MM.1S (cell line): ENCODE measurements around the gene PSMB5.

Source experiments
- DNase-seq: peaks from one replicate; pipeline ENCODE4 v3.0.0-alpha.2; 2015
- H2AFZ ChIP-seq: fragments of 300-600 bp; sonication (generic); 2 replicates; pipeline ENCODE4 v1.6.0; 2016; ENCODE audit warnings: antibody characterized with exemption, low read length
- H3F3A ChIP-seq: fragments of 300-600 bp; sonication (generic); 2 replicates; pipeline ENCODE4 v1.6.1; 2016; ENCODE audit warnings: mild to moderate bottlenecking, antibody characterized with exemption, low read length, moderate library complexity, mixed read lengths; ENCODE audit not compliant: insufficient read depth
- H3K27ac ChIP-seq: fragments of 300-600 bp; sonication (generic); 2 replicates; pipeline ENCODE4 v1.5.1; 2016; ENCODE audit warnings: mild to moderate bottlenecking, low read length
- H3K27me3 ChIP-seq: fragments of 300-600 bp; sonication (generic); replicated peaks from 2 replicates; pipeline ENCODE4 v1.6.0; 2016; ENCODE audit warnings: low read length; ENCODE audit not compliant: insufficient read depth
- H3K36me3 ChIP-seq: fragments of 300-600 bp; sonication (generic); replicated peaks from 2 replicates; pipeline ENCODE4 v1.6.1; 2016; ENCODE audit warnings: mild to moderate bottlenecking, low read length, mixed read lengths; ENCODE audit not compliant: insufficient read depth
- H3K4me1 ChIP-seq: fragments of 300-600 bp; sonication (generic); 2 replicates; pipeline ENCODE4 v1.6.1; 2016; ENCODE audit warnings: low read length, mixed read lengths
- H3K4me2 ChIP-seq: fragments of 300-600 bp; sonication (generic); 2 replicates; pipeline ENCODE4 v1.6.0; 2016; ENCODE audit warnings: low read depth, low read length
- H3K4me3 ChIP-seq: fragments of 300-600 bp; sonication (generic); 2 replicates; pipeline ENCODE4 v1.5.1; 2016; ENCODE audit warnings: low read length, mixed read lengths
- H3K79me2 ChIP-seq: fragments of 300-600 bp; sonication (generic); 2 replicates; pipeline ENCODE4 v1.6.1; 2016; ENCODE audit warnings: mixed run types, low read length, mixed read lengths
- H3K9ac ChIP-seq: fragments of 300-600 bp; sonication (generic); 2 replicates; pipeline ENCODE4 v1.6.1; 2016; ENCODE audit warnings: low read length, mixed read lengths
- H3K9me2 ChIP-seq: fragments of 300-600 bp; sonication (generic); replicated peaks from 2 replicates; pipeline ENCODE4 v1.6.1; 2016; ENCODE audit warnings: mild to moderate bottlenecking, low read length, mixed read lengths; ENCODE audit not compliant: insufficient read depth
- H3K9me3 ChIP-seq: fragments of 300-600 bp; sonication (generic); replicated peaks from 2 replicates; pipeline ENCODE4 v1.6.1; 2016; ENCODE audit warnings: mild to moderate bottlenecking, low read length, mixed read lengths; ENCODE audit not compliant: insufficient read depth
- H4K20me1 ChIP-seq: fragments of 300-600 bp; sonication (generic); 2 replicates; pipeline ENCODE4 v1.6.1; 2016; ENCODE audit warnings: mild to moderate bottlenecking, low read length, moderate library complexity, mixed read lengths; ENCODE audit not compliant: insufficient read depth
- CTCF ChIP-seq: fragments of 300-600 bp; sonication (generic); IDR thresholded peaks from 2 replicates; pipeline ENCODE4 v1.5.1; 2016; ENCODE audit warnings: antibody characterized with exemption, low read length, mixed read lengths
- EZH2 ChIP-seq: fragments of 300-600 bp; sonication (generic); optimal IDR thresholded peaks from 2 replicates; pipeline ENCODE3; 2017; ENCODE audit warnings: low read depth, mild to moderate bottlenecking, antibody characterized with exemption, low read length, mixed read lengths
- EZH2phosphoT487 ChIP-seq: fragments of 300-600 bp; sonication (generic); IDR thresholded peaks from 2 replicates; pipeline ENCODE4 v1.6.1; 2018; ENCODE audit warnings: antibody characterized with exemption, low read length

The PSMB5 gene

GRCh38 chr14:23047034-23047634, 12.4 kb upstream of the PSMB5 start:
- H3K79me2 ChIP-seq = no peaks in the 10 kb centered on the region

GRCh38 chr14:23045419-23046357, 11.0 kb upstream of the PSMB5 start:
- Histone ChIP-seq H3K4me1 (no peaks in the 10 kb centered on the region), H3F3A (no peaks in the 10 kb centered on the region), H3K9me2 (no peaks in the 10 kb centered on the region), H3K27ac (no peak overlapping the region), H3K79me2 (no peaks in the 10 kb centered on the region), H3K36me3 (no peaks in the 10 kb centered on the region), H3K9ac (no peak overlapping the region), H4K20me1 (no peaks in the 10 kb centered on the region), H3K9me3 (no peaks in the 10 kb centered on the region), H3K27me3 (no peaks in the 10 kb centered on the region), H3K4me3 (no peak overlapping the region), H3K4me2 (no peak overlapping the region), H2AFZ (no peak overlapping the region)
- DNase-seq = no peak
- no peak for TF ChIP-seq EZH2
- no peak for TF ChIP-seq CTCF
- TF ChIP-seq EZH2phosphoT487 = no peak

More at GRCh38 chr14:23047034-23047634, 12.4 kb upstream of the PSMB5 start:
- no peak overlapping the region for H3K4me2 ChIP-seq
- no peaks in the 10 kb centered on the region for H3F3A ChIP-seq
- no peaks in the 10 kb centered on the region for H3K27me3 ChIP-seq
- H3K4me1 ChIP-seq = no peaks in the 10 kb centered on the region
- H3K36me3 ChIP-seq = no peaks in the 10 kb centered on the region
- H3K9me2 ChIP-seq = no peaks in the 10 kb centered on the region
- H3K27ac ChIP-seq = no peak overlapping the region
- DNase-seq = no peak
- TF ChIP-seq EZH2 (no peak), CTCF (no peak), EZH2phosphoT487 (no peak)
- no peaks in the 10 kb centered on the region for H3K9me3 ChIP-seq
- H3K9ac ChIP-seq = no peak overlapping the region
- no peak overlapping the region for H3K4me3 ChIP-seq
- no peak overlapping the region for H2AFZ ChIP-seq
- H4K20me1 ChIP-seq = no peaks in the 10 kb centered on the region

GRCh38 chr14:23044840-23045239, 10.1 kb upstream of the PSMB5 start:
- no peaks in the 10 kb centered on the region for H3K27me3 ChIP-seq
- no peak for TF ChIP-seq EZH2phosphoT487
- TF ChIP-seq CTCF = no peak
- TF ChIP-seq EZH2 = no peak

More at GRCh38 chr14:23044840-23045239, 10.1 kb upstream of the PSMB5 start:
- H3K79me2 ChIP-seq = no peaks in the 10 kb centered on the region
- H3K9ac ChIP-seq = no peak overlapping the region
- H3K4me1 ChIP-seq = no peaks in the 10 kb centered on the region
- H3F3A ChIP-seq = no peaks in the 10 kb centered on the region
- no peak overlapping the region for H3K4me3 ChIP-seq
- H3K9me2 ChIP-seq = no peaks in the 10 kb centered on the region
- no peaks in the 10 kb centered on the region for H3K36me3 ChIP-seq
- no peak overlapping the region for H2AFZ ChIP-seq
- H3K9me3 ChIP-seq = no peaks in the 10 kb centered on the region
- DNase-seq = no peak
- H4K20me1 ChIP-seq = no peaks in the 10 kb centered on the region
- H3K27ac ChIP-seq = no peak overlapping the region
- H3K4me2 ChIP-seq = no peak overlapping the region
